MM.1S (cell line): ENCODE results near the gene GAST.

Experiments
- DNase-seq: peaks from one replicate; pipeline ENCODE4 v3.0.0-alpha.2; 2015
- H2AFZ ChIP-seq: fragments of 300-600 bp; sonication (generic); 2 replicates; pipeline ENCODE4 v1.6.0; 2016; ENCODE audit warnings: antibody characterized with exemption, low read length
- H3F3A ChIP-seq: fragments of 300-600 bp; sonication (generic); 2 replicates; pipeline ENCODE4 v1.6.1; 2016; ENCODE audit warnings: mild to moderate bottlenecking, antibody characterized with exemption, low read length, moderate library complexity, mixed read lengths; ENCODE audit not compliant: insufficient read depth
- H3K27ac ChIP-seq: fragments of 300-600 bp; sonication (generic); 2 replicates; pipeline ENCODE4 v1.5.1; 2016; ENCODE audit warnings: mild to moderate bottlenecking, low read length
- H3K27me3 ChIP-seq: fragments of 300-600 bp; sonication (generic); replicated peaks from 2 replicates; pipeline ENCODE4 v1.6.0; 2016; ENCODE audit warnings: low read length; ENCODE audit not compliant: insufficient read depth
- H3K36me3 ChIP-seq: fragments of 300-600 bp; sonication (generic); replicated peaks from 2 replicates; pipeline ENCODE4 v1.6.1; 2016; ENCODE audit warnings: mild to moderate bottlenecking, low read length, mixed read lengths; ENCODE audit not compliant: insufficient read depth
- H3K4me1 ChIP-seq: fragments of 300-600 bp; sonication (generic); 2 replicates; pipeline ENCODE4 v1.6.1; 2016; ENCODE audit warnings: low read length, mixed read lengths
- H3K4me2 ChIP-seq: fragments of 300-600 bp; sonication (generic); 2 replicates; pipeline ENCODE4 v1.6.0; 2016; ENCODE audit warnings: low read depth, low read length
- H3K4me3 ChIP-seq: fragments of 300-600 bp; sonication (generic); 2 replicates; pipeline ENCODE4 v1.5.1; 2016; ENCODE audit warnings: low read length, mixed read lengths
- H3K79me2 ChIP-seq: fragments of 300-600 bp; sonication (generic); 2 replicates; pipeline ENCODE4 v1.6.1; 2016; ENCODE audit warnings: mixed run types, low read length, mixed read lengths
- H3K9ac ChIP-seq: fragments of 300-600 bp; sonication (generic); 2 replicates; pipeline ENCODE4 v1.6.1; 2016; ENCODE audit warnings: low read length, mixed read lengths
- H3K9me2 ChIP-seq: fragments of 300-600 bp; sonication (generic); replicated peaks from 2 replicates; pipeline ENCODE4 v1.6.1; 2016; ENCODE audit warnings: mild to moderate bottlenecking, low read length, mixed read lengths; ENCODE audit not compliant: insufficient read depth
- H3K9me3 ChIP-seq: fragments of 300-600 bp; sonication (generic); replicated peaks from 2 replicates; pipeline ENCODE4 v1.6.1; 2016; ENCODE audit warnings: mild to moderate bottlenecking, low read length, mixed read lengths; ENCODE audit not compliant: insufficient read depth
- H4K20me1 ChIP-seq: fragments of 300-600 bp; sonication (generic); 2 replicates; pipeline ENCODE4 v1.6.1; 2016; ENCODE audit warnings: mild to moderate bottlenecking, low read length, moderate library complexity, mixed read lengths; ENCODE audit not compliant: insufficient read depth
- EZH2 ChIP-seq: fragments of 300-600 bp; sonication (generic); optimal IDR thresholded peaks from 2 replicates; pipeline ENCODE3; 2017; ENCODE audit warnings: low read depth, mild to moderate bottlenecking, antibody characterized with exemption, low read length, mixed read lengths
- EZH2phosphoT487 ChIP-seq: fragments of 300-600 bp; sonication (generic); IDR thresholded peaks from 2 replicates; pipeline ENCODE4 v1.6.1; 2018; ENCODE audit warnings: antibody characterized with exemption, low read length
- TF ChIP-seq, protein P1 (sequence below): fragments of 300-600 bp; sonication (generic); IDR thresholded peaks from 2 replicates; pipeline ENCODE4 v1.5.1; 2016; ENCODE audit warnings: antibody characterized with exemption, low read length, mixed read lengths

GAST gene

DNA sequence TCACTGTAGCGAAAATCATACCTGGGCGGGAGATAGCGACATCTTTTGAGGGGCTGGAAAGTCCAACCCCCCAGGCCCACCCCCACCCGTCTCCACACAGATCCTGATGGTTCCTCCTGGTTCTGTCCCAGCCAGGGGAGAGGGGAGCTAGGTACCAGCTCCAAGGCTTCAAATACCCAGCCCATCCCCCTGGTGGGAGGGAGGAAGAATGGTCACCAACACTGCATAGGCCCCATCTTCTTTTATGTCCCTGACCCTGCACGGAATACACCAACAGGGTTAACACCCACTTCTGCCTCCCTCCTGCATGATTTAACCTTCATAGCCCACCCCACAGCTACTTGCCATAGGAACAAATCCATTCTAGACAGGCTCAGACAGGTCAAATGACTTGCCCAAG lies 13.0 kb downstream of the GAST start:
- H3K79me2 ChIP-seq: no peaks in the 10 kb centered on the region
- H3K4me3 ChIP-seq: no peak overlapping the region
- 0 out of 2 replicates have a peak, but pooled peaks cover 2% of the 10 kb centered on the region for H3K27me3 ChIP-seq
- H3K4me1 ChIP-seq: no peaks in the 10 kb centered on the region
- H3K4me2 ChIP-seq: no peak overlapping the region
- no peak overlapping the region for H3K27ac ChIP-seq
- H3F3A ChIP-seq: no peaks in the 10 kb centered on the region
- no peak overlapping the region for H3K9ac ChIP-seq
- no peaks in the 10 kb centered on the region for H3K36me3 ChIP-seq
- H2AFZ ChIP-seq: no peak overlapping the region
- TF ChIP-seq EZH2 (no peak), EZH2phosphoT487 (no peak)
- TF ChIP-seq, protein P1, sequence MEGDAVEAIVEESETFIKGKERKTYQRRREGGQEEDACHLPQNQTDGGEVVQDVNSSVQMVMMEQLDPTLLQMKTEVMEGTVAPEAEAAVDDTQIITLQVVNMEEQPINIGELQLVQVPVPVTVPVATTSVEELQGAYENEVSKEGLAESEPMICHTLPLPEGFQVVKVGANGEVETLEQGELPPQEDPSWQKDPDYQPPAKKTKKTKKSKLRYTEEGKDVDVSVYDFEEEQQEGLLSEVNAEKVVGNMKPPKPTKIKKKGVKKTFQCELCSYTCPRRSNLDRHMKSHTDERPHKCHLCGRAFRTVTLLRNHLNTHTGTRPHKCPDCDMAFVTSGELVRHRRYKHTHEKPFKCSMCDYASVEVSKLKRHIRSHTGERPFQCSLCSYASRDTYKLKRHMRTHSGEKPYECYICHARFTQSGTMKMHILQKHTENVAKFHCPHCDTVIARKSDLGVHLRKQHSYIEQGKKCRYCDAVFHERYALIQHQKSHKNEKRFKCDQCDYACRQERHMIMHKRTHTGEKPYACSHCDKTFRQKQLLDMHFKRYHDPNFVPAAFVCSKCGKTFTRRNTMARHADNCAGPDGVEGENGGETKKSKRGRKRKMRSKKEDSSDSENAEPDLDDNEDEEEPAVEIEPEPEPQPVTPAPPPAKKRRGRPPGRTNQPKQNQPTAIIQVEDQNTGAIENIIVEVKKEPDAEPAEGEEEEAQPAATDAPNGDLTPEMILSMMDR: no peak
- DNase-seq: no peak
- no peaks in the 10 kb centered on the region for H3K9me2 ChIP-seq
- H3K9me3 ChIP-seq: no peaks in the 10 kb centered on the region
- H4K20me1 ChIP-seq: no peaks in the 10 kb centered on the region

DNA sequence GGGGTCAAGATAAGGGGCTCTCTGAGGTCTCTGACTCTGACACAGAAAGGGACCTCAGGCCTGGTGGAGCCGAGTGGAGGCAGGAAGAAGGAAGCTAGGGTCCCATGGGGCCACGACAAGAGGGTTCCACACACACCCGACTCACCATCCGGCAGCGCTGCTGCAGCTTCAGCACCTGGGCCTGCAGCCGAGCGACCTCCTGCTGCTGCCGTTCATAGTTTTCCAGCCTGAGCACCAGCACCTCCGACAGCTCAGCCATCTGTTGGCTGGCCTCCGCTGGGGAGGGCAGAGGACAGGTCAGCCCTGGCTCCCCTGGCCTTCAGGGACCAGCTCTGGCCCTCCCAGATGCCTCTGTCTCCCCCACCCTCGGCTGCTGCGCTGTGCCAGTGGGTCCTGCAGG lies 15.9 kb downstream of the GAST start:
- TF ChIP-seq EZH2phosphoT487 (no peak), EZH2 (no peak)
- TF ChIP-seq, protein P1: no peak
- Histone ChIP-seq H3K79me2 (no peaks in the 10 kb centered on the region), H3K27ac (no peak overlapping the region), H4K20me1 (no peaks in the 10 kb centered on the region), H3K9me3 (no peaks in the 10 kb centered on the region), H3K4me3 (no peak overlapping the region), H3K4me2 (no peak overlapping the region), H3K4me1 (no peaks in the 10 kb centered on the region), H2AFZ (no peak overlapping the region), H3K27me3 (peaks cover 29% of the 10 kb centered on the region), H3F3A (no peaks in the 10 kb centered on the region), H3K36me3 (no peaks in the 10 kb centered on the region), H3K9ac (no peak overlapping the region), H3K9me2 (no peaks in the 10 kb centered on the region)
- no peak for DNase-seq

DNA sequence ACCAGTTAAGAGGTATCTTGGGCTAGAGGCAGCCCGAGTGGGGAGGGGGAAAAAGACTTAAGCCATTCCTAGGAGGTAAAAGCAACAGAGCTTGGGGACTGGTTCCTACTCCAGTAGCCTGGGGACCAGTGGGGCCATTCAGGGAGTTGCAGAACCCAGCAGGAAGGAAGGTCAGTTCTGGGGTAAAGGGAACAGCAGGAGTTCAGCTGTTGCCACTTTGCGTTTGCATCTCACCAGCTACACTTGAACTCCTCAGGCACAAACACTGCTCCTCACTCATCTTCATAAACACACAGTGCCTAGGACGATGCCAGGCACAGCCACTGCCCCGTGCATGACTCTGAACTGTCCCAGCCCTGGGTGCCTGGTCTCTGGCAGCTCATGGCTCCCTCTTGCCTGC lies 18.3 kb downstream of the GAST start:
- Histone ChIP-seq H3K4me2 (no peak overlapping the region), H4K20me1 (no peaks in the 10 kb centered on the region), H3K4me3 (no peak overlapping the region), H3K79me2 (no peaks in the 10 kb centered on the region), H3K9me2 (no peaks in the 10 kb centered on the region), H3K4me1 (peaks cover 8% of the 10 kb centered on the region; the same call in 1 of the 2 replicates), H3K9ac (no peak overlapping the region), H3K9me3 (no peaks in the 10 kb centered on the region), H3K27ac (no peak overlapping the region), H3K36me3 (no peaks in the 10 kb centered on the region), H3K27me3 (peaks cover 51% of the 10 kb centered on the region), H3F3A (no peaks in the 10 kb centered on the region), H2AFZ (no peak overlapping the region)
- DNase-seq: no peak
- TF ChIP-seq EZH2: no peak
- TF ChIP-seq EZH2phosphoT487: no peak
- TF ChIP-seq, protein P1: no peak
